HFFc6 (cell line): ENCODE results near the gene NELFA. TPM values are rescaled to one million over a fixed set of nuclear protein-coding genes. Genes with fewer than 3 reads are reported as not detected.

Experiments
- DNase-seq: peaks from one replicate; pipeline ENCODE4 v3.0.0-alpha.2; 2018
- H3K27ac Mint-ChIP-seq: 2 replicates; pipeline ENCODE4 v1.8.0; 2020; ENCODE audit warnings: mild to moderate bottlenecking, mixed read lengths
- H3K27me3 Mint-ChIP-seq: 2 replicates; pipeline ENCODE4 v1.8.0; 2021; ENCODE audit warnings: mild to moderate bottlenecking, moderate library complexity, mixed read lengths; ENCODE audit not compliant: insufficient read depth
- H3K36me3 Mint-ChIP-seq: 2 replicates; pipeline ENCODE4 v1.8.0; 2021; ENCODE audit warnings: low read depth, mixed read lengths
- H3K4me1 Mint-ChIP-seq: 2 replicates; pipeline ENCODE4 v1.8.0; 2020; ENCODE audit warnings: low read depth, mixed read lengths
- H3K4me3 Mint-ChIP-seq: 2 replicates; pipeline ENCODE4 v1.8.0; 2020; ENCODE audit warnings: mild to moderate bottlenecking, moderate library complexity, mixed read lengths
- H3K9me3 Mint-ChIP-seq: 2 replicates; pipeline ENCODE4 v1.8.0; 2020; ENCODE audit warnings: mild to moderate bottlenecking, mixed read lengths
- total RNA-seq, 6 experiments: library from RNA; stranded (reverse); fragmentation: NEBNext Ultra II Directional; extraction: Animal tissue kit (Norgen Biotek cat#: 25700); gene quantifications; 2 replicates in 1 of 6; 3 replicates in 5 of 6; pipeline ENCODE4 v1.2.3, GENCODE V29; 2021
- TF ChIP-seq, protein P1 (sequence below): fragments of 200-600 bp; sonication (generic); IDR thresholded peaks from 2 replicates; pipeline ENCODE4 v1.5.0; 2021; ENCODE audit warnings: antibody characterized with exemption, mild to moderate bottlenecking

Gene NELFA
- total RNA-seq, 6 experiments from 2014 or later: 19.2 to 21.2 (median 20.2) TPM

DNA sequence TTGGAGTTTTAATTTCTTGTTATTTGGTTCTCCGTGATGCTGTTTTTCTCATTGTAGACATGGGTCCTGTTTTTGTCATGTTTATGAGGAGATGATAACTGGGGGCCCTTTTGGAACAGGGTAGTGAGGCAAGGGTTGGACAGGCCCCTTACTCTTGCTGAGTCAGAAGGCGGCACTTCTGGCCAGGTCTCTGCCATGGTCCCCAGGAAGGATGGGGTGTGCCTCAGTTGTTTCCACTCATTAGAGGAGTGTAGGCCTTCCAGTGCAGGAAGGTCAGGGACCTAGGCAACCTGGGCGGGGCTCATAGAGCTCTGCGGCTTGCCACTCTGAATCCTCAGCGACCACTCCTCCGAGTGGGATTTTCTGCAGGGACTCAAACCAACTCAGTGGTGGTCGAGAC lies 68.2 kb downstream of the NELFA start:
- H3K4me1 Mint-ChIP-seq: peaks cover 36% of the 10 kb centered on the region

DNA sequence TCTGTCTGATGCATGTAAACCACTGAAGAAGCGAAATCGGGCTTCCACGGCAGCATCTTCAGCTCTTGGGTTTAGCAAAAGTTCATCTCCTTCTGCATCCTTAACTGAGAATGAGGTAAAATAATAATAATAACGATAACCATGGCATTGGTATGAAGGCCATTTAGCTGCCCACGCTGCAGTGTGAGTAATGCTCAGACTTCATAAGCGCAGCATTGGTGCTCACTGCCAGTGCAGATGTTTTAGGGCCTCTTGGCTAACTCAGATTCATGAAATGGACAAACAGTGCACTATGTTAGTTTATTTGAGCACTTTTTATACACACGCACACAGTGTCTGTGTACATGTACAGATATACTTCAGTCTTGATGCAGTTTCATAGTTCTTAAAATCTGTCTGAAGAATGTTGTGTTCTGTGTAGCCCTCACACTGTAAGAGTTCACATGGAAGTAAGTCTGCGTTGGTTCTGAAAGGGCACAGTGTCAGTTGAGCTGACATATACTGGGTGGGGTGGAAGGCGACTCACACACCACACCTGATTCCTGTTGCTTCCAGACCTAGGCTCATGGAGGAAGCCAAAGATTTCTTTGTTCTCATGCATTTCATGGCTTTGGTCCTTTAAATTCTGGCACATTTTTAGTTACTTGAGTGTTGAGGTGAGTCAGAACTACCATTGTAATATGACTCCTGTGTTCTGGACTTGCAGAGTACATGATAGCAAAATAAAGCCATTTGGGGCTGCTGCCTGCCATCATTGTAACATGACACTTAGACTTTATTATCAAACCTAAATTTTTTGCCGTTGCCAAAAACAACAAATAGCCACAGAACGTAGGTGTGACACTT lies 68.9 kb downstream of the NELFA start:
- Mint-ChIP-seq H3K4me1 (peaks cover 36% of the 10 kb centered on the region), H3K27me3 (no peaks in the 10 kb centered on the region; the same call in 1 of the 2 replicates), H3K4me3 (peak overlapping the region; percentile 52), H3K9me3 (no peaks in the 10 kb centered on the region), H3K27ac (peak overlapping the region; percentile 90), H3K36me3 (peaks cover 38% of the 10 kb centered on the region)
- TF ChIP-seq, protein P1, sequence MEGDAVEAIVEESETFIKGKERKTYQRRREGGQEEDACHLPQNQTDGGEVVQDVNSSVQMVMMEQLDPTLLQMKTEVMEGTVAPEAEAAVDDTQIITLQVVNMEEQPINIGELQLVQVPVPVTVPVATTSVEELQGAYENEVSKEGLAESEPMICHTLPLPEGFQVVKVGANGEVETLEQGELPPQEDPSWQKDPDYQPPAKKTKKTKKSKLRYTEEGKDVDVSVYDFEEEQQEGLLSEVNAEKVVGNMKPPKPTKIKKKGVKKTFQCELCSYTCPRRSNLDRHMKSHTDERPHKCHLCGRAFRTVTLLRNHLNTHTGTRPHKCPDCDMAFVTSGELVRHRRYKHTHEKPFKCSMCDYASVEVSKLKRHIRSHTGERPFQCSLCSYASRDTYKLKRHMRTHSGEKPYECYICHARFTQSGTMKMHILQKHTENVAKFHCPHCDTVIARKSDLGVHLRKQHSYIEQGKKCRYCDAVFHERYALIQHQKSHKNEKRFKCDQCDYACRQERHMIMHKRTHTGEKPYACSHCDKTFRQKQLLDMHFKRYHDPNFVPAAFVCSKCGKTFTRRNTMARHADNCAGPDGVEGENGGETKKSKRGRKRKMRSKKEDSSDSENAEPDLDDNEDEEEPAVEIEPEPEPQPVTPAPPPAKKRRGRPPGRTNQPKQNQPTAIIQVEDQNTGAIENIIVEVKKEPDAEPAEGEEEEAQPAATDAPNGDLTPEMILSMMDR: no peak
- DNase-seq: peak; percentile 76

More for the DNA sequence above, 68.2 kb downstream of the NELFA start:
- Mint-ChIP-seq H3K27ac (peak overlapping the region; percentile 90), H3K4me3 (peak overlapping the region; percentile 52), H3K27me3 (no peaks in the 10 kb centered on the region; the same call in 1 of the 2 replicates), H3K9me3 (no peaks in the 10 kb centered on the region), H3K36me3 (peaks cover 38% of the 10 kb centered on the region)
- DNase-seq: no peak
- TF ChIP-seq, protein P1: no peak

DNA sequence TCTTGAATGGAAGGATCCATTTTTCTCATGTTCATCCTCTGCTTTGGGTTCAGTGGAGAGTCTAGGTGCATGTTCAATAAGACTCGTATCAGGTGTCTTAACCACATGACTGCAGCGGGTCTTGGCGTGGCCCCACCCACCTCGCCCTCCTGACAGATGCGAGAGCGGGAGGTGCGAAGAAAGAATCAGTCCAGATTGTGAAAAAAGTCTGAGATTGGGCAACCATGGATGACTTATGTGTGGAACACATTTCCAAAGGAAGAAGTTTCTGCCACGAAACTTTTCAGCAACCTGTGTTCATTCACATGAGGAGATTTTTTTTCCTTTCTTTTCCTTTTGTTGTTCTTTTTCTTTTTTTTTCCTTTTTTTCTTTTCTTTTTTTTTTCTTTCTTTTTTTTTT lies 70.7 kb downstream of the NELFA start:
- DNase-seq: no peak
- Mint-ChIP-seq H3K4me1 (peaks cover 36% of the 10 kb centered on the region), H3K36me3 (peaks cover 28% of the 10 kb centered on the region), H3K4me3 (no peak overlapping the region), H3K27me3 (no peaks in the 10 kb centered on the region; the same call in 1 of the 2 replicates), H3K9me3 (no peaks in the 10 kb centered on the region), H3K27ac (peak overlapping the region; percentile 43; the same call in 1 of the 2 replicates)
- TF ChIP-seq, protein P1: no peak

DNA sequence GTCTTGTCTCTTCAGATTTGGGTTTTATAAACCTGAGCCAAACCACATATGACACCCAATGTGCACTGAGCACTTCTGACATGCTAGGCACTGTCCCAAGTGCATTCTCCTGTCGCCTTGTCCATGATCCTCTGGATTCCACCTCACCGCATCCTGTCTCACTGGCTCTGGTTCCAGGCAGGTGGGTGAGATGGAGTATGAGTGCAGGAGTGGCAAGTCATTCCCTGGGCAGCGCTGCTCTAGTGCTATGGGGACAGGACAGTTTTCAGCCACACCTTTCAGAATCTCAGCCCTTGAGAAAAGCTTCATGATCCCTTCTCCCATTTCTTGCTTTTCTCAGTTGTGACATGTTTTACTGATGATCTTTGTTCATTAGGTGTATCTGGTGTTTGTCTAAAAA lies 71.2 kb downstream of the NELFA start:
- Mint-ChIP-seq H3K4me1 (peaks cover 36% of the 10 kb centered on the region), H3K9me3 (no peaks in the 10 kb centered on the region), H3K4me3 (no peak overlapping the region), H3K36me3 (peaks cover 23% of the 10 kb centered on the region), H3K27me3 (no peaks in the 10 kb centered on the region; the same call in 1 of the 2 replicates), H3K27ac (peak overlapping the region; percentile 43; the same call in 1 of the 2 replicates)
- TF ChIP-seq, protein P1: no peak
- no peak for DNase-seq

DNA sequence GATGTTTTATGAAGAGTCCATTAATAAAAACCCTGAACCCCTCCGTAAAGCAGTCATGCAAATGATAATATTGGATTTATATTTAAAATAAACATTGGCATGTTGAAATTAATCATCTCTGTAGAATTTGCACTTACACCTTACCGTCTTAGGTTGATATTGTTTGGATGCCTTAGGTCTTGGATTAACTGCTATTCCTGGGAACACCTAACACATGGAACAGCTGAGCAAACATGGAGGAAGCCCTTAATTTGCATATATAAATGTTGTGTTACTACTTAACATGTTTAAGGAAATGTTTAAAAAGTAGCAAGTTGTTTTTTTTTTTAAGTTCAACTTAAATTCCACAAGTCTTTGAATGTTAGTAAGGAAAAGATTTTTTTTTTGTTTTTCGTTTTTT lies 75.1 kb downstream of the NELFA start:
- Mint-ChIP-seq H3K27me3 (no peaks in the 10 kb centered on the region), H3K9me3 (no peaks in the 10 kb centered on the region), H3K27ac (no peak overlapping the region), H3K4me3 (no peak overlapping the region), H3K4me1 (peaks cover 12% of the 10 kb centered on the region), H3K36me3 (peaks cover 24% of the 10 kb centered on the region)
- TF ChIP-seq, protein P1: no peak
- DNase-seq: no peak
